HUES6 (cell line): Measurements from ENCODE around the gene RBBP7.

Experiments used
- H3K27ac ChIP-seq: 2 replicates; pipeline ENCODE4 v1.7.0; 2013; ENCODE audit warnings: low read depth, mild to moderate bottlenecking, low read length, inconsistent platforms
- H3K27me3 ChIP-seq: 2 replicates; pipeline ENCODE4 v1.6.1; 2013; ENCODE audit warnings: low read length; ENCODE audit not compliant: control insufficient read depth, insufficient read depth
- H3K36me3 ChIP-seq: 2 replicates; pipeline ENCODE4 v1.6.1; 2013; ENCODE audit warnings: low read length; ENCODE audit not compliant: control insufficient read depth, insufficient read depth
- H3K4me1 ChIP-seq: 2 replicates; pipeline ENCODE4 v1.6.1; 2013; ENCODE audit warnings: low read length; ENCODE audit not compliant: control insufficient read depth, insufficient read depth
- H3K4me3 ChIP-seq: 2 replicates; pipeline ENCODE4 v1.5.1; 2013; ENCODE audit warnings: low read depth, low read length
- H3K9ac ChIP-seq: one replicate; pipeline ENCODE4 v1.6.1; 2013; ENCODE audit warnings: mild to moderate bottlenecking, low read length
- H3K9me3 ChIP-seq: 2 replicates; pipeline ENCODE4 v1.6.1; 2013; ENCODE audit warnings: low read depth, low read length; ENCODE audit not compliant: control insufficient read depth, insufficient read depth

Gene RBBP7

DNA sequence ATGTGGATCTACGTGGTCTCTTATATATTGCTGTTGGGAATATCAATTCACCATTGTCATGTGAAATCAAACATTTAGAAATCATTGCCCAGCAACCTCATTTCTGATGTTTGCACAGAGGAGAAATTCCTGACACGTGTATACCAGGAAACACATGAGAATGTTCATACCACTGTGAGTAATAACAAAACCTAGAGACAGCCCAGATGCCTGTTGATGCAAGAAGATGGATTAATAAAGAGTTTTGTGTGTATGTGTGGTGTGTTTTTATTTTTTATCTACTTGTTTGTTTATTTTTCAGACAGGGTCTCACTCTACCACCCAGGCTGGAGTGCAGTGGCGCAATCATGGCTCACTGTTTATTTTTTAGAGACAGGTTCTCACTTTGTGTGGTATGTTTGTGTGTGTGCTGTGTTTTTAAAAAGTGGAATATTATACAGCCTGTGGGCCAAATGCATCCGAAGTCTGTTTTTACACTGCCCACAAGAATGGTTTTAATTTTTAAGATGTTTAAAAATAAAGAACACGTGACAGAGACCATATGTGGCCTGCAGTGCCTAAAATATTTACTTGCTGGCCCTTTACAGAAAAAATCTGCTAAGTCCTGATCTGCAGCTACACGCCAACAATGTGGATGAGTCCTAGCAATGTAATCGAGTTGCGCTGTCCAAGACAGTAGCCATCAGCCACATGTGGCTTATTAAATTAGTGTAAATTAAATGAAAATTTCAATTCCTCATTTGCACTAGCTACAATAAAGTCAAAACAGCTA lies 44.7 kb downstream of the RBBP7 start:
- no peak overlapping the region for H3K9ac ChIP-seq
- no peak overlapping the region for H3K4me3 ChIP-seq
- peaks cover 21% of the 10 kb centered on the region for H3K4me1 ChIP-seq
- H3K9me3 ChIP-seq = no peaks in the 10 kb centered on the region
- H3K27me3 ChIP-seq = no peaks in the 10 kb centered on the region
- no peak overlapping the region for H3K27ac ChIP-seq
- peaks cover 61% of the 10 kb centered on the region for H3K36me3 ChIP-seq

DNA sequence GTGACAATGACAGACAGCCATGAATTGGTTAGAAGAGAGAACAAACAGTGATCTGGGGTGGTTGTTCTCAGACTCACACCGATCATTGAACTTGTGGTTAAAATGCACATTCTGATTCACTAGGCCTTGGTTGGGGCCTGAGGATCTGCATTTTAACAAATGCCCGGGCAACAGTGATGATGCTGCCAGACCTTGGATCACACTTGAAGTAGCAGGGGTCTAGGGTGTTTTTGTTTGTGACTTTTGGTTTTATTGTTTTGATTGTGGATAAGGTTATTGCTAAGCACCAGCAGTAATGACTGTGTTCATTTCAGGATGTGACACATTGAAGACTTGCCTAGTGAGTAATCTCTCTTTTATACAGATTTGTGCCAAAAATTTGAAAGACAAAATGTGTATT lies 47.4 kb downstream of the RBBP7 start:
- H3K4me3 ChIP-seq = no peak overlapping the region
- H3K27ac ChIP-seq = no peak overlapping the region
- H3K4me1 ChIP-seq = peaks cover 9% of the 10 kb centered on the region
- H3K36me3 ChIP-seq = peaks cover 64% of the 10 kb centered on the region
- no peaks in the 10 kb centered on the region for H3K9me3 ChIP-seq
- no peak overlapping the region for H3K9ac ChIP-seq
- H3K27me3 ChIP-seq = no peaks in the 10 kb centered on the region; the same call in 1 of the 2 replicates

DNA sequence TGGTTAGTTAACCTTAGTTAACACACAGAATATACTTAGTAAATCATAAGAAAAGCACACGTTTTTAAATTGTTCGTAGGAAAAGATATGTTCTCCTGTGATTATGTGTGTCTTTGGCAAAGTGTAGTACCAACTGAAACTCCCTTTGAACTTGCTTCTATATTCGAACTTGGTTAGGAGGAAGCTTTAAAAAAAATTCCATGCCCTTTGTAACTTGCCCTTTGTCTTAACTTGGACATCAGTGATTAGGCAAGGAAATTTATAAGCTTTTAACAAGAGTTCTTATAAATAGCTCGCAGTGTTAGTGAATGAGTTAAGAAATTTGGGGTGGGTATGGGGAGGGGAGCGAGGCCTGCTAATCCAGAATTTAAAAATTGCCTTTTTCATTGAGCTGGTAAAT lies 50.5 kb downstream of the RBBP7 start:
- Histone ChIP-seq H3K27ac (no peak overlapping the region), H3K27me3 (no peaks in the 10 kb centered on the region; the same call in 1 of the 2 replicates), H3K4me1 (no peaks in the 10 kb centered on the region), H3K9me3 (no peaks in the 10 kb centered on the region), H3K4me3 (no peak overlapping the region), H3K36me3 (peaks cover 66% of the 10 kb centered on the region), H3K9ac (no peak overlapping the region)

DNA sequence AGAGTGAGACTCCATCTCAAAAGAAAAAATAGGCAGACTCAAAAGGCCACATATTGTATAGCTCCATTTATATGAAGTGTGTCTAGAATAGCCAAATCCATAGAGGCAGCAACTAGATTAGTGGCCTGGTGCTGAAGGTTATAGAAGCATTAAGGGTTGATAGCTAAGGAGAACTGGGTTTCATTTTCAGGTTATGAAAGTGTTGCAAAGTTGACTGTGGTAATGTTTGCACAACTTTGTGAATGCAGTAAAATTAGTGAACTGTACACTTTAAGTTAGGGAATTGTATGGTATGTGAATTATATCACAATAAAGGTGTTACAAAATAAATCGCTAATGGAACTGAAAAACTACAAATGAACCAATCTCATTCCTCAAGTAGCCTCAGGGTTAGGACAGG lies 55.6 kb downstream of the RBBP7 start:
- H3K27me3 ChIP-seq = no peaks in the 10 kb centered on the region; the same call in 1 of the 2 replicates
- no peaks in the 10 kb centered on the region for H3K9me3 ChIP-seq
- no peak overlapping the region for H3K27ac ChIP-seq
- H3K4me3 ChIP-seq = no peak overlapping the region
- H3K9ac ChIP-seq = no peak overlapping the region
- H3K4me1 ChIP-seq = no peaks in the 10 kb centered on the region
- peaks cover 46% of the 10 kb centered on the region for H3K36me3 ChIP-seq

DNA sequence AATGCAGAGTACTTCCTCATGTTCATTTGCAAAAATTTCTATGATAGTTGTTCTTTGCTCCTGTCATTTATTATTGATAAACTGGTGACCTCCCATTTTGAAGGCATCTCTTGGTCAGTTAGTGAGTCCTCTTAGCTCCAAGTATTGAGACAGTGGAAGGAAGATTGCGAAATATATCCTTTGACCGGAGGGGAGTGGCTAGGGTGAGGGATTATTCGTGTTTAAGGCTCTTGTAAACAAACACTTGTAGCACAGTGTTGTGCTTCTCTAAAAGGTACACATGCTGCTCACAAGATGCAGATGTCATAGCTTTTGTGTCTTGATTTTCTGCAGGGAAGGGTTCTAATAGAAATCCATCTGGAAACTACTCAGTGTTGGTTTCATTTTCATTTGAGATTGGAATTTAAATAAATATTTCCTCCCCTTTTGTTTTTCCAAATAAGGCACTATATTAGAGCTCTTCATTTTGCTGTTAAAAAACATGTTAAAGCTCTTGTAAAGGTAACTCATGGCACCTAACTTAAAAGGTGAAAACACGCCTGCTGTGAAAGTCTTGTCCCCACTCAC lies 62.1 kb downstream of the RBBP7 start:
- no peak overlapping the region for H3K4me3 ChIP-seq
- H3K4me1 ChIP-seq = peaks cover 12% of the 10 kb centered on the region; the same call in 1 of the 2 replicates
- no peak overlapping the region for H3K9ac ChIP-seq
- H3K27me3 ChIP-seq = no peaks in the 10 kb centered on the region
- H3K36me3 ChIP-seq = peaks cover 26% of the 10 kb centered on the region
- no peak overlapping the region for H3K27ac ChIP-seq
- H3K9me3 ChIP-seq = no peaks in the 10 kb centered on the region

DNA sequence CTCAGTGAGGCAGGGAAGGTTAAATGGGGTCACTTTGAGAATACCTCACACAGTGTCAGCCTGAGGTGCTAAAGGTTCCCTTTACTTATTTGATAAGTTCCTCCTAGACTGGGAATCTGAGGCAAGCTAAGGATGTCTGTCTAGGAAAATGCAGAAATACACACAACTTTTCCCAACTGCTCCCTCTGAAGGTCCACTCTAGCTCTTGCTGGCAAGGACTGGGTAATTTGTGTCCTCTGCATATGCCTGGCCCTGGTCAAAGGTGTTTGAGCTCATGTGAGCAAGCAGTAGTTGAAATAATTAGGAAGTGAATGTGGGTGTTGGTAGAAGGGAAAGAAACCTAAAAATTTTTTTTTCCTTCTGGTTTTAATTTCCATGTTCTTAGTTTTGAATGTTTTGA lies 62.6 kb downstream of the RBBP7 start:
- H3K27ac ChIP-seq = peak overlapping the region; percentile 37; the same call in 1 of the 2 replicates
- no peak overlapping the region for H3K9ac ChIP-seq
- peaks cover 12% of the 10 kb centered on the region; the same call in 1 of the 2 replicates for H3K4me1 ChIP-seq
- H3K4me3 ChIP-seq = no peak overlapping the region
- H3K9me3 ChIP-seq = no peaks in the 10 kb centered on the region
- H3K27me3 ChIP-seq = no peaks in the 10 kb centered on the region
- peaks cover 27% of the 10 kb centered on the region for H3K36me3 ChIP-seq

DNA sequence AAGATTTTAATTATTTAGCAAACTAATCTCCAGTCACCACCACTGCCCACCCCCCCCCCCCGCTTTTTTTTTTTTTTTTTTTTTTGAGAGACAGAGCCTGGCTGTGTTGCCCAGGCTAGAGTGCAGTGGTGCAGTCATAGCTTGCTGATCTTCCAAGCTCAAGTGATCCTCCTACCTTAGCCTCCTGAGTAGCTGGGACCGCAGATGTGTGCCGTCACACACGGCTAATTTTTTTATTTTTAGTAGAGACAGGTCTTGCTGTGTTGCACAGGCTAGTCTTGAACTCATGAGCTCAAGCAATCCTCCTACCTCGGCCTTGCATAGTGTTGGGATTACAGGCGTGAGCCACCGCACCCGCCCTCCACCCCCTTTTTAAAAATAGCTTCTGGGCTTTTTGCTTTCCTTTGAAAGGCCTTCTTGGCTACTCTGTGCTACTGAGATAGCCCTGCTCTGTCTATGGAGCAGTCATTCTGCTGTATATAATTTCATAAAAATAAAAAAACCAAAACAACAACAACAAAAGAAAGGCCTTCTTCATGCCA lies 65.2 kb downstream of the RBBP7 start:
- H3K9me3 ChIP-seq = no peaks in the 10 kb centered on the region
- no peak overlapping the region for H3K4me3 ChIP-seq
- peaks cover 39% of the 10 kb centered on the region for H3K36me3 ChIP-seq
- H3K27ac ChIP-seq = no peak overlapping the region
- no peak overlapping the region for H3K9ac ChIP-seq
- no peaks in the 10 kb centered on the region for H3K27me3 ChIP-seq
- peaks cover 12% of the 10 kb centered on the region; the same call in 1 of the 2 replicates for H3K4me1 ChIP-seq

DNA sequence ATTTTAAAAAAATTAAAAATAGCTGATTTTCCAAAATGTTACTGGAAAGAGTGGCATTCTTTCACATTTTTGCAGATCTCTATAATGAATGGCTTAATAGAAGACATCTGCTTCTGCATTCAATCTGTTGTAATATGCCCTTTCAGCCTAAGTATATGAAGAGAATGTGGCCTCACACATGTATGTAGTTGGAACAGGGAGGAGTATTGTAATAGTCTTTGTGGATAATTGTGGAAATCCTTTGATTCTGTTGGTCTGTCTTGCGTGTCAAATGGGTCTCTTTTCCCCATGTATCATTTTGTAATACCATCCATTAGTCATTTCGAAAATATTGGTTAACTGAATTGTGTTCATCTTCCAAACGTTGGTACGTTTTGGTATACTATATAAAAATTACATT lies 72.3 kb downstream of the RBBP7 start:
- no peaks in the 10 kb centered on the region for H3K4me1 ChIP-seq
- H3K27me3 ChIP-seq = no peaks in the 10 kb centered on the region
- no peak overlapping the region for H3K9ac ChIP-seq
- no peak overlapping the region for H3K4me3 ChIP-seq
- H3K36me3 ChIP-seq = peaks cover 64% of the 10 kb centered on the region
- H3K9me3 ChIP-seq = no peaks in the 10 kb centered on the region
- H3K27ac ChIP-seq = no peak overlapping the region

DNA sequence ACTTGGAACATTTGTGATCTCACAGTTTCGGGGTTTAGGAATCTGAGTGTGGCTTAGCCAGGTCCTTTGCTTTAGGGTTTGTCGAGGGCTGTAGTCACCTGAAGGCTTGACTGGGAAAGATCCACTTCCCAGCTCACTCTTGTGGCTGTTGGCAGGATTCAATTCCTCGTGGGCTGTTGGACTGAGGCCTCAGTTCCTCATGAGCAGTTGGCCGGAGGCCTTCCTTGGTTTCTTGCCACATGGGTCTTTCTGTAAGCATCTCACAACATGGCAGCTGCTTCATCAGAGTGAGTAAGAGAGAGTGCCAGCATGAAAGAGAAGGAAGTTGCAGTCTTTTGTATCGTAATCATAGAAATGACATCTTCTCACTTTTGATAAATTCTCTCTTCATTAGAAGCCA lies 72.8 kb downstream of the RBBP7 start:
- no peak overlapping the region for H3K27ac ChIP-seq
- H3K4me1 ChIP-seq = no peaks in the 10 kb centered on the region
- no peak overlapping the region for H3K4me3 ChIP-seq
- H3K36me3 ChIP-seq = peaks cover 62% of the 10 kb centered on the region
- H3K27me3 ChIP-seq = no peaks in the 10 kb centered on the region
- H3K9me3 ChIP-seq = no peaks in the 10 kb centered on the region
- no peak overlapping the region for H3K9ac ChIP-seq

DNA sequence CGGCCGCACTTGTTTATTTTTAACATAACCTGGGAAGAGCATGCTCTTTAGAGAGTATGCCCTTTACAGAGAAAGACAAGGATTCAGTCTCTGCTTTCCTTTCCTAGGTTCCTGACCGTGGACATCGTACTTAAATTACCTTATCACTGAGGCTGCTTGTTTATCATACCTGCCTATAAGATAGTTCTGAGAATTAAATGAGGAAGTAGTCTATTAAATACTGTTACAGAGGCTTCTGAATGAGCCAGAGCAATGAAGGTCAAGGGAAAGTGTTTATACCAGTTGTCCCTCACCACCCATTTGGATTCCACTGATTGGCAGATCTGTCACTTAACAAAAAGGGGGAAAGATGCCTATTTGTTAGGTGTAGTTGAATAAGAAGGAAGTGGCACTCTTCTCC lies 73.9 kb downstream of the RBBP7 start:
- Histone ChIP-seq H3K4me3 (no peak overlapping the region), H3K9me3 (no peaks in the 10 kb centered on the region), H3K27me3 (no peaks in the 10 kb centered on the region), H3K36me3 (peaks cover 66% of the 10 kb centered on the region), H3K9ac (no peak overlapping the region), H3K4me1 (no peaks in the 10 kb centered on the region), H3K27ac (no peak overlapping the region)
